ENCODE data around the gene SLC7A1.

Gene SLC7A1

GRCh38 chr13:29483623-29484022, 111.9 kb downstream of the SLC7A1 start:
- DNase-seq = no peak

- no peak for DNase-seq
Measured at GRCh38 chr13:29483211-29483610, 112.3 kb downstream of the SLC7A1 start.

DNA sequence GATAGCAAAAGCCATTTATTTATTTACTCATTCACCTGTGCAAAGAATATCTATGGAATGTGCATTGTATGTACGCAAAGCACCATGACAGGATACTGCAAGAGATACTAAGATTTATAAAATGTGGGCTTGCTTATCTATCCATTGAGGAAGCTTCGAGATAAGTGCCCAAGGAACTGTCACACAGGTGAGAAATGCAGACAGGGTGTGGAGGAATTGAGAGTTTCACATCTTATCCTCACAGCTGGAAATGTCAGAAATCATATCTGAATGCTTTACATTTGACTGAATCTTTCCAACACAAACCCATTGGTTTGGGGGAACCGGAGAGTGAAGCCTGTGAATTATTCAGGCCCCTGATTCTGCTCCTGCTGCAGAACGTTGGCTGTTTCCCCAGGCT, 113.0 kb downstream of the SLC7A1 start:
- no peak for DNase-seq

GRCh38 chr13:29481603-29482002, 113.9 kb downstream of the SLC7A1 start:
- no peak for DNase-seq

DNA sequence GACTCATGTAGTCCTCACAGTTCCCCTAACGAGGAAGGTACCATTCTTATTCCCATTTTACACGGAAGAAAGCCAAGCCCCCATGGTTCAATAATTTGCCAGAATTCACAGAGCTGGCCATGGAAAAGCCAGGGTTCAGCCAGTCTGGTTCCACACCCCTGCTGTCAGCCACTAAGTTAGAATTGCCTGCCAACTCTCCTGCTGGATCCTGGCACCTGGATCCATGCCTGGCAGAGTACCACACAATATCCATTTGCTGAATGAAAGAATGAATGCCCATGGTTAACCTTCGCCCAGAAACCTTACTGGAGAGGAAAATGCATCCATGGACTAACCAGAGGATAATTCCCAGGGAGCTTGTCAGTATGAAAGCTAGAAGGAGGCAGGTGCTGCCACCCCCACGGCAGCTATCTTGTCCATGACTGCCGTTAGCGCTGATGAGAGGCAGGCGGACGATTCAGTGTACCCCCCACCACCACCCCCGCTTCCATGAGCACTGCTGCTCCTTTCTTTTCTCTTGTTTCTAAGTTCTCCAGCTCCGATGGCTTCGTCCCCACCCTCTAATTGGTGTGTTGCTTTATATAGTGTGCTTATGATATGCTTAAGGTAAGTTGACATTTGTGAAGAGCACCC, 114.5 kb downstream of the SLC7A1 start:
- no peak for DNase-seq

GRCh38 chr13:29479716-29480492, 115.6 kb downstream of the SLC7A1 start:
- no peak for DNase-seq

GRCh38 chr13:29476046-29476445, 119.4 kb downstream of the SLC7A1 start:
- DNase-seq = no peak

GRCh38 chr13:29474991-29475390, 120.5 kb downstream of the SLC7A1 start:
- no peak for DNase-seq

DNA sequence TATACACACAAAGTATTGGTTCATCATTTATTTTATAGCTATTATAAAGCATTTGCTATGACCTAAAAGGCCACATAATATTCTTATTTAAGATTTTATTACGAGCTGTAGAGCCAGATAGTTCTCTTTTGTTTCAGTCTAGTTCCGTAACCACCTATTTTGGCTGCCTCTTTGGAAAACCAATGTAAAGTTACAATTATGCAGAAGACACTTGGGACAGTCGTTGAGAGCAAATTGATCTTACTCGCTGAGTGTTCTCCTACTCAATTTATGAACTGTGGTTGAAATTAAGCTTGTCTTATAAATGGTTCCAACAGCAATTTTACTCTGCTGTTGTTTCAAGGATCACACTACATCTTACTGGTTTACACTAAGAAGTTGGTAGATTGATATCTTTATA, 122.3 kb downstream of the SLC7A1 start:
- no peak for DNase-seq

GRCh38 chr13:29472332-29472961, 123.0 kb downstream of the SLC7A1 start:
- peak; percentile 40 for DNase-seq

- DNase-seq = no peak
Measured at GRCh38 chr13:29471551-29471950, 123.9 kb downstream of the SLC7A1 start.

DNA sequence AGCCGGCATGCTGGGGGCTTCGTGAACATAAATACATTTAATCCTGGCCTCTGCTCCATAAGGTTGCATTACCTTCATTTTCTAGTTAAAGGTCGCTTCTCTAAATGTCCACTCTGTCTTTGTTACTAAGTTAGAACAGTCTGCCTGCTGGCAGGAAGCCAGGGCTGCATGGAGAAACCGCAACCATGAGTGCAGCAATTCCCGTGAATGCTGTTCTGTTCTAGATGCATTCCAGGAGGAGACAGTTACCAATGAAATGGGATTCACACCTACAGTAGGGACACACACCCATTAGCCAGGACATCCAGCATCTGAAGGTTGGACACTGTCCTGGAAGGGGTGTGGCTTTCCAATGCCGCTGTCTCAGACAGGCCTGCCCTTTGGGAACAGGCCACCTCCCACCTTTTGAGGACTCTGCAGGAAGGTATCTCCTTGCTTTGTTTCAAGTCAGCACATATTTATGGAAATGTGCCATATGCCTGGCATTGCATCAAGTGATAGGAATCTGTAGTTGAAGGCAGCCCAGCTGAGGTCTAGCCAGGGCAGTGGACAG, 129.7 kb downstream of the SLC7A1 start:
- DNase-seq = no peak

DNA sequence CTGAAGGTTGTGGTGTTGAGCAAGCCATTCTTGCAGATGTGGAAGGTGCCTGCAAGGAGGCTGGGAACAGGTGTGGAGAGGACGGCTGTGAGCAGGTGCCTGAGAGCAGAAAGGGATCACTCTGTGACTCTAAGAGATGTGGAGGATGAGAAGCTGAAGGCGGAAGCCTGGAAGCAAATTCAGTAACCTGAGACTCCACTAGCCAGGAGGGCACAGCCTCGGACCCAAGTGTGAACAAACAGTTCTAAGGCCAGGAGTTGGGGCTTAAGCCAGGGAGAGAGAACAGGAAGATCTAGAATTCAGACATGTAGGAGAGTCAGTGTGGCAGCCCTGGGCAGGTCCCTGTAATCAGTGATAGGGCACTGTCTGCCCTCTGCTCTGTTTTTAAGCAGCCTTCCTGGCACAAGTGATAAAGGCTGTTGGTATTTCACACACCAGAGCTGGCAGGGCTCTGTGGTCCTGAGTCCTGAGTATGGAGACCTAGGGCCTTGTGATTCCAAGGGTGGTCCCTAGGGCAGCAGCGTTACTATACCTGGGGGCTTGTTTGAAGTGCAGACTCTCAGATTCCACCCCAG, 131.3 kb downstream of the SLC7A1 start:
- no peak for DNase-seq

DNA sequence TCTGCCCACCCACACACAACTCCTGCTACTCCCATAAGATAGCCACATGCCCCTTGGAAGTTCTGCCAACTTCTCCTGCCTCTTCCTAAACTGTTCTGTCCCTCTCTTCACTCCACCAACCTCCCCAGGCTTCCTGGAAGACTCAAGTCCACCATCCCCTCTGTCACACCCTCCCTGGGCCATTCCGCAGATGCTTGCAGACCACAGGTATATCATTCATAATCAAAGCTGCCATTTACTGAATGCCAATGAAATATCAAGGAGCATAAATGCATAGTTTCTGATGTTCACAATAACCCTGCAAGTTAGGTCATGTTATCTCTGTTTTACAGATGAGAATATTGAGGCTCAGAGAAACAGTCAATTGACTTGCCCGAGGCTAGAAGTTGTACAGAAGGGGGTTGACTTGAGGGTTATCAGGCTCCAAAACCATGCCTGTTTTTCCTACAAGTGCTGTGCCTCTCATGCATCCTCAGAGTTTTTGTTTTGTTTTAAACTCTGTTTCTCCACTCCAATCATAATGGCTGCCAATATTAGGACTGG, 135.6 kb downstream of the SLC7A1 start:
- DNase-seq = no peak

Data from CD4-positive, alpha-beta T cell treated with Interleukin-10 for 1 hour (primary cell).